ENCODE results near the gene USH2A.

DNA sequence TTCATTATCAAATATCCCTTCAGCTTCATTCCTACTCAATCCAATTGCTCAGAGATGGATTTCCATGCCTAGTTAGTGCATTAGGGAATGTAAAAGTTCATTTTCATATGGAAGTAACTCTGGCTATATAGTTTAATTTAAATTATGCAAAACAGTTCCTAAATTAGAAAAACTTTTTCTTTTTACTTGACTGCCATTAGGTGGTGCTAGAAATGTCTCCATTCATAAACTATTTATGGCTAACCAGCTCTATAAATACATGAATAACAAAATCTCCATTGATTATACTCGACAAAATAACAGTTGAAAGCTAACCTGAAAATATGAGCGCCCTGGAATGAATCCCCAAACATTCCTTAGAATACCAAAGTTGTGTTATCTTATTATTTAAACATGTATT, 311.4 kb downstream of the USH2A start:
- TF ChIP-seq CTCF (IDR thresholded peaks at IDR 0.05) (no peak), POLR2A (IDR thresholded peaks at IDR 0.05) (no peak)

All from breast epithelium (tissue), 3 donors.